Tibial nerve (tissue), 3 donors: Measurements from ENCODE around the gene PHF20.

Experiments
- POLR2A ChIP-seq, 2 donors: fragments of 450-650 bp; IDR thresholded peaks; one replicate each; pipeline ENCODE4 v1.6.1; 2017; ENCODE audit warnings: antibody characterized with exemption in 2 of 2, mild to moderate bottlenecking in 2 of 2, moderate library complexity in 2 of 2
- TF ChIP-seq, protein P1 (sequence below), 5 experiments: fragments of 200-600 bp in 3 of 5; fragments of 450-650 bp in 2 of 5; sonication (generic) in 3 of 5; IDR thresholded peaks; one replicate each; pipeline ENCODE4 v1.5.1; 2016 to 2019; ENCODE audit warnings: antibody characterized with exemption in 5 of 5, mild to moderate bottlenecking in 3 of 5, moderate library complexity in 2 of 5

DNA sequence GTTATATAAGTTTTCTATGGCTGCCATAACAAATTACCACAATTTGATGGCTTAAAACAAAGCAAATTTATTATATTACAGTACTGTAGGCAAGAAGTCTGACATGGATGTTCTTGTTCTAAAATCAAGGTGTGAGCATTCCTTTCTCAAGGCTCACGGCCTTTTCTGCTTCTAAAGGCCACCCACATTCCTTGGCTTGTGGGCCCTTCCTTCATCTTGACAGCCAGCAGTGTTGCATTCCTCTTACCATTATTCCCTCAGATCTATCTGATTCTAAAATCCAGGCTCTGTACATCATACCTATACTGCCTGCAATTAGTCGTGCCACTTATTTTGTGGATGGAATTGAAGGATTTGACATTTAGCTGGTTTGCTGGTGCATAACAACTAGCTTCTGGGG, 200.2 kb downstream of the PHF20 start:
- TF ChIP-seq, protein P1, sequence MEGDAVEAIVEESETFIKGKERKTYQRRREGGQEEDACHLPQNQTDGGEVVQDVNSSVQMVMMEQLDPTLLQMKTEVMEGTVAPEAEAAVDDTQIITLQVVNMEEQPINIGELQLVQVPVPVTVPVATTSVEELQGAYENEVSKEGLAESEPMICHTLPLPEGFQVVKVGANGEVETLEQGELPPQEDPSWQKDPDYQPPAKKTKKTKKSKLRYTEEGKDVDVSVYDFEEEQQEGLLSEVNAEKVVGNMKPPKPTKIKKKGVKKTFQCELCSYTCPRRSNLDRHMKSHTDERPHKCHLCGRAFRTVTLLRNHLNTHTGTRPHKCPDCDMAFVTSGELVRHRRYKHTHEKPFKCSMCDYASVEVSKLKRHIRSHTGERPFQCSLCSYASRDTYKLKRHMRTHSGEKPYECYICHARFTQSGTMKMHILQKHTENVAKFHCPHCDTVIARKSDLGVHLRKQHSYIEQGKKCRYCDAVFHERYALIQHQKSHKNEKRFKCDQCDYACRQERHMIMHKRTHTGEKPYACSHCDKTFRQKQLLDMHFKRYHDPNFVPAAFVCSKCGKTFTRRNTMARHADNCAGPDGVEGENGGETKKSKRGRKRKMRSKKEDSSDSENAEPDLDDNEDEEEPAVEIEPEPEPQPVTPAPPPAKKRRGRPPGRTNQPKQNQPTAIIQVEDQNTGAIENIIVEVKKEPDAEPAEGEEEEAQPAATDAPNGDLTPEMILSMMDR (IDR thresholded peaks at IDR 0.05), result no peak
- TF ChIP-seq POLR2A (IDR thresholded peaks at IDR 0.05), result no peak
